Breast epithelium (tissue), 4 donors: ENCODE data around the gene OR1A1. TPM values are rescaled to one million over a fixed set of nuclear protein-coding genes. Genes with fewer than 3 reads are reported as not detected.
"Not testable (repeated sequence)": the region's sequence is repeated elsewhere in the genome, so short reads cannot be mapped to it uniquely, and the experiment has no call there.

ENCODE experiments used
- DNase-seq, 2 donors: peaks; one replicate each; pipeline ENCODE4 v3.0.0-alpha.2; 2019; ENCODE audit warnings: low spot score in 2 of 2
- H3K27ac ChIP-seq, 2 donors: fragments of 200-600 bp; sonication (generic) in 1 of 2; one replicate each; pipeline ENCODE4 v1.5.1; 2016 to 2019; ENCODE audit warnings: mild to moderate bottlenecking in 1 of 2
- H3K27me3 ChIP-seq, 2 donors: fragments of 200-600 bp; sonication (generic) in 1 of 2; one replicate each; pipeline versions ENCODE4 v1.5.1 to v1.6.0; 2017 to 2019; ENCODE audit warnings: control low read depth in 1 of 2, mild to moderate bottlenecking in 1 of 2
- H3K36me3 ChIP-seq: fragments of 200-600 bp; one replicate; pipeline ENCODE4 v1.5.1; 2019
- H3K4me1 ChIP-seq, 2 donors: fragments of 200-600 bp; sonication (generic); one replicate each; pipeline ENCODE4 v1.5.1; 2016 to 2019; ENCODE audit warnings: control low read depth in 1 of 2
- H3K4me3 ChIP-seq, 3 donors: fragments of 200-600 bp; sonication (generic); 1 replicate in 2 of 3; 2 replicates in 1 of 3; pipeline ENCODE4 v1.5.1; 2016 to 2019; ENCODE audit warnings: mild to moderate bottlenecking in 3 of 3, moderate library complexity in 2 of 3
- H3K9me3 ChIP-seq, 2 donors: fragments of 200-600 bp; sonication (generic) in 1 of 2; one replicate each; pipeline ENCODE4 v1.5.1; 2016 to 2019; ENCODE audit warnings: control low read depth in 1 of 2
- POLR2A ChIP-seq: fragments of 450-650 bp; IDR thresholded peaks from one replicate; pipeline ENCODE4 v1.6.1; 2016; ENCODE audit warnings: antibody characterized with exemption, mild to moderate bottlenecking, moderate library complexity
- POLR2AphosphoS5 ChIP-seq, 3 donors: sonication (generic); formaldehyde crosslinking; IDR thresholded peaks; one replicate each; pipeline ENCODE4 v1.6.1; 2017; ENCODE audit warnings: antibody characterized with exemption in 3 of 3
- intact Hi-C: fragments of 100-400 bp; cut with DNase I; formaldehyde crosslinking; loops from one replicate; pipeline ENCODE4 v1.15.1; 2023; ENCODE audit warnings: low total_unique reads
- total RNA-seq, 3 donors: library from RNA; depleted of rRNA; stranded (reverse); fragments of >200 nt; gene quantifications; one replicate each; pipeline ENCODE4 v1.1.0, GENCODE V29; 2016
- TF ChIP-seq, protein P1 (sequence below), 3 donors: fragments of 450-650 bp; IDR thresholded peaks; one replicate each; pipeline ENCODE4 v1.5.1; 2016 to 2017; ENCODE audit warnings: antibody characterized with exemption in 3 of 3, mild to moderate bottlenecking in 3 of 3, moderate library complexity in 3 of 3

Gene OR1A1
- total RNA-seq, 3 donors from 2014 or later = not detected

DNA sequence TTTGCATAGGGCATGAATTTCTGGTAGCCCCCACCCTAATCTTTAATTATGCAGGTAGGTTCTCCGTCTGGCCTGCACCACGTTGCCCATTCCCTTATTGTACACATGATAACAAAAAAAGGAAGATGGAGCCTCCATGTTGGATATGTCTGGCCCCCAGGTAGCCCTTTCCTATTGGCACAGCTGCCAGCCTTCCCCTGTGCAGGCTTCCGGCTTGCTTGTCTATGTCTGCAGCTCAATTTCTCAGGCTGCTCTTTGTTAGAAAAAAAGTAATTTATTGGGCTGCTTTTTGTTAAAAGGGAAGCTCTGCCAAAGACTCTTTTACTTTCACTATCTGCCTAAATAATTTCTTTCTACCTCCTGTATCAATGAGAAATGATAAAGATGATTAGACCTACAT is 5.5 kb downstream of the OR1A1 start:
- Histone ChIP-seq H3K9me3 (peaks cover 0 to 6% of the 10 kb centered on the region in 2 donors), H3K27me3 (peaks cover 0 to 8% of the 10 kb centered on the region in 2 donors), H3K36me3 (no peaks in the 10 kb centered on the region), H3K27ac (no peak overlapping the region), H3K4me1 (no peaks in the 10 kb centered on the region), H3K4me3 (no peak overlapping the region)
- intact Hi-C loops = no loop called here
- DNase-seq = no peak
- TF ChIP-seq POLR2A = no peak
- TF ChIP-seq POLR2AphosphoS5 (IDR thresholded peaks at IDR 0.05) = no peak
- TF ChIP-seq, protein P1, sequence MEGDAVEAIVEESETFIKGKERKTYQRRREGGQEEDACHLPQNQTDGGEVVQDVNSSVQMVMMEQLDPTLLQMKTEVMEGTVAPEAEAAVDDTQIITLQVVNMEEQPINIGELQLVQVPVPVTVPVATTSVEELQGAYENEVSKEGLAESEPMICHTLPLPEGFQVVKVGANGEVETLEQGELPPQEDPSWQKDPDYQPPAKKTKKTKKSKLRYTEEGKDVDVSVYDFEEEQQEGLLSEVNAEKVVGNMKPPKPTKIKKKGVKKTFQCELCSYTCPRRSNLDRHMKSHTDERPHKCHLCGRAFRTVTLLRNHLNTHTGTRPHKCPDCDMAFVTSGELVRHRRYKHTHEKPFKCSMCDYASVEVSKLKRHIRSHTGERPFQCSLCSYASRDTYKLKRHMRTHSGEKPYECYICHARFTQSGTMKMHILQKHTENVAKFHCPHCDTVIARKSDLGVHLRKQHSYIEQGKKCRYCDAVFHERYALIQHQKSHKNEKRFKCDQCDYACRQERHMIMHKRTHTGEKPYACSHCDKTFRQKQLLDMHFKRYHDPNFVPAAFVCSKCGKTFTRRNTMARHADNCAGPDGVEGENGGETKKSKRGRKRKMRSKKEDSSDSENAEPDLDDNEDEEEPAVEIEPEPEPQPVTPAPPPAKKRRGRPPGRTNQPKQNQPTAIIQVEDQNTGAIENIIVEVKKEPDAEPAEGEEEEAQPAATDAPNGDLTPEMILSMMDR (IDR thresholded peaks at IDR 0.05) = no peak

DNA sequence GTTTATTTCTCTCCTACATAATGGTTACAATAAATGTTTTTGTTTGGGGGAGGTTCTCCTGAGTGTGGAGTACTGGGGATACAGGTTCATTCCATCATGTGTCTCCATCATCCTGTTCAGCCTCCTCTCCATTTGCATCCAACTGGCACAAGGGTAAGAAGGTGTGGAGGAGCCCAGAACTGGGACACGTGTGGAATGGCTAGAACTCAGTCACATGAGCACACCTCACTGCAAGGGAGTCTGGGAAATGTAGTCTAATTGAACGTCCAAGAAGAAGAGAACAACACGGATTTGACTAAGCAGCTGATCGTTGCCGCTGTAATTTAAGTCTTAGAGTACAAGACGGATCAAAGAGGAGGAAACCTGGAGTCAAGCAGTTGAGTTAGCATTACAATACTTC is 6.1 kb downstream of the OR1A1 start:
- no peak overlapping the region for H3K4me3 ChIP-seq
- H3K4me1 ChIP-seq = no peaks in the 10 kb centered on the region
- H3K9me3 ChIP-seq = peaks cover 0 to 11% of the 10 kb centered on the region in 2 donors
- no peak for TF ChIP-seq POLR2AphosphoS5 (IDR thresholded peaks at IDR 0.05)
- TF ChIP-seq POLR2A = no peak
- TF ChIP-seq, protein P1 (IDR thresholded peaks at IDR 0.05) = no peak
- H3K27me3 ChIP-seq = peaks cover 0 to 8% of the 10 kb centered on the region in 2 donors
- H3K36me3 ChIP-seq = no peaks in the 10 kb centered on the region
- DNase-seq = no peak
- H3K27ac ChIP-seq = no peak overlapping the region
- intact Hi-C loops = no loop called here

DNA sequence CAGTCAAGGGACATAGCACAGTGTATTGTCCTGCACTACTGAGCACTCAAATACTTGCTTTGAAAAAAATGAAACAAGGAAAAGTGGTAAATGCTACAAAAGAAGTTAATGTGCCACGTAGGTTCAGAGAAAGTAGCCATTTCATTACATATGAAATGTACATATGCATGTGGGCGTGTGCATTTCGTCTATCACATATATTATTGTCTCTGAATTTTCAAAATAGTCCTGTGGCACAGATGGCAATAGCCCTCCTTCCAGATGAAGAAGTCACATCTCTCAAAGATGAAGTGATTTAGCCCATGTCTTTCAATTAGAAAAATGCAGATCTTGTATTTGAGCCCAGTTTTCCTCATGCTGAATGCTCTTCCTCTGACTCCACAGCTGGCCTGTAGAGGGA is 12.5 kb downstream of the OR1A1 start:
- DNase-seq, intact Hi-C loops, H3K4me3 ChIP-seq, H3K4me1 ChIP-seq, H3K27me3 ChIP-seq, H3K27ac ChIP-seq, H3K36me3 ChIP-seq: not testable (repeated sequence)
- H3K9me3 ChIP-seq = peaks cover 0 to 11% of the 10 kb centered on the region in 2 donors

DNA sequence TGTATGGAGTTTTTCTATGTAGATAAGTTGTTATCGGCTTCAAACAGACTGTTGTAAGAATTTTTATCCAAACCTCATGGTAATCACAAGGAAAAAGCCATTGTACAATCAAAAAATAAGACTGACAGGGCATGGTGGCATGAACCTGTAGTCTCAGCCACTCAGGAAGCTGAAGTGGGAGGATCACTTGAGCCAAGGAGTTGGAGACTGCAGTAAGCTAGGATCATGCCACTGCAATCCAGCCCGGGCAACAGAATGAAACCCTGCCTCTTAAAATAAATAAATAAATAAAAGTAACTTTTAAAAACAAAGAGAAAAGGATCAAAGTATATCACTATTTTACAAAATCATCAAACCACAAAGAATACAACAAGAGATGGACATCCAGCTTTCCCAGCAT is 14.4 kb downstream of the OR1A1 start:
- Histone ChIP-seq H3K4me3 (no peak overlapping the region), H3K36me3 (no peaks in the 10 kb centered on the region), H3K4me1 (no peaks in the 10 kb centered on the region), H3K9me3 (peaks cover 0 to 11% of the 10 kb centered on the region in 2 donors), H3K27me3 (no peaks in the 10 kb centered on the region), H3K27ac (no peak overlapping the region)
- DNase-seq = no peak
- intact Hi-C loops = no loop called here
- TF ChIP-seq POLR2AphosphoS5 (IDR thresholded peaks at IDR 0.05) = no peak
- TF ChIP-seq POLR2A = no peak
- TF ChIP-seq, protein P1 (IDR thresholded peaks at IDR 0.05) = no peak

DNA sequence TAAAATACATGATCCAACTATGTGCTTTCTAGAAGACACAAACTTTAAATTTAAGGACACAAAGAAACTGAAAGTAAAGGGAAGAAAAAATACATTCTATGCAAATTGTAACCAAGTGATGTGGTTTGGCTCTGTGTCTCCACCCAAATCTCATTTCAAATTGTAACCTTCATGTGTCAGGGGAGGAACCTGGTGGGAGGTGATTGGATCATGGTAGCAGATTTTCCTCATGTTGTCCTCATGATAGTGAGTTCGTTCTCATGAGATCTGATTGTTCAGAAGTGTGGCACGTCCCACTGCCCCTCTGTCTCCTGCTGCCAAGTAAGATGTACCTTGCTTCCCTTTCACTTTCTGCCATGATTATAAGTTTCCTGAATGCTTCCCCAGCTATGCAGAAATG is 15.0 kb downstream of the OR1A1 start:
- intact Hi-C loops = no loop called here
- Histone ChIP-seq H3K27ac (no peak overlapping the region), H3K4me3 (no peak overlapping the region), H3K4me1 (no peaks in the 10 kb centered on the region), H3K9me3 (peaks cover 0 to 7% of the 10 kb centered on the region in 2 donors), H3K27me3 (no peaks in the 10 kb centered on the region), H3K36me3 (no peaks in the 10 kb centered on the region)
- TF ChIP-seq POLR2A (no peak), POLR2AphosphoS5 (IDR thresholded peaks at IDR 0.05) (no peak)
- TF ChIP-seq, protein P1 (IDR thresholded peaks at IDR 0.05) = no peak
- DNase-seq = no peak

DNA sequence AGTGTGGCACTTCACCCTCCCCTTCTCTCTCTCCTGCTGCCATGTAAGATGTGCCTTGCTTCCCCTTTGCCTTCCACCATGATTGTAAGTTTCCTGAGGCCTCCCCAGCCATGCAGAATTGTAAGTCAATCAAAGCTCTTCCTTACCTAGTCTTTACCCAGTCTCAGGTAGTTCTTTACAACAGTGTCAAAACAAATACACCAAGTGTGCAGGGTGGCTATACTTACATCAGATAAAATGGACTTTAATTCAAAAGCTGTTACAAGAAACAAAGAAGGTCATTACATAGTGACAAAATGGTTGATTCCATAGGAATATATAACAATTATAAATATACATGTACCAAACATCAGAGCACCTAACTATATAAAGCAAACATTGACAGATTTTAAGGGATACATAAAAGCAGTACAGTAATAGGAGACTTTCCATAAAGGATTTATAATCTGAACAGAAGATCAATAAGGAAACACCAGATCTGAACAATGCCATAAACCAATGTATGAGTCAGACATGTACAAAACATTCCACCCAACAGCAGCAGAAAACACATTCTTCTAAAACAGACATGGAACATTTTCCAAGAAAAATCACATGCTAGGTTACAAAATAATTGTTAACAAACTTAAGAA is 17.4 kb downstream of the OR1A1 start:
- H3K27me3 ChIP-seq, H3K36me3 ChIP-seq, H3K4me1 ChIP-seq, H3K4me3 ChIP-seq, H3K27ac ChIP-seq, H3K9me3 ChIP-seq, intact Hi-C loops, DNase-seq: not testable (repeated sequence)

DNA sequence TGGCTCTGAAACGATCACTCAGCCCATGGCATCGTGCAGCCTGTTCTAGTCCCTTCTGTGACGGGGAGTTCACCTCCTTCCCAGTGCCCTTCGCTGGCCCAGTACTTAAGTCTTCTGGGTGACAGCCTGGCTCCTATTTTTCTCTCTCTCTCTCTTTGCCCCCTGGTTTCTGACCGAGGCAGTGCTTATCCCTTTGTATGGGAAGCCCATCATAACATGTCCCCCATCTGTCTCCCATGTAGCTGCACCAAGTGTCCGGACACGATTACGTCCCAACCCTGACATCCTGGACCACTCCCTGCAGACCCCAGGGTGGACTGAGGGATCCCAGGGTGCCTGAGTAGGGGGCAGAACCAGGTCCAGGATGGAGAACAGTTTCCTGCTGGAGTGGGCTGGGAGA is 24.8 kb downstream of the OR1A1 start:
- intact Hi-C loops, H3K27ac ChIP-seq: not testable (repeated sequence)

DNA sequence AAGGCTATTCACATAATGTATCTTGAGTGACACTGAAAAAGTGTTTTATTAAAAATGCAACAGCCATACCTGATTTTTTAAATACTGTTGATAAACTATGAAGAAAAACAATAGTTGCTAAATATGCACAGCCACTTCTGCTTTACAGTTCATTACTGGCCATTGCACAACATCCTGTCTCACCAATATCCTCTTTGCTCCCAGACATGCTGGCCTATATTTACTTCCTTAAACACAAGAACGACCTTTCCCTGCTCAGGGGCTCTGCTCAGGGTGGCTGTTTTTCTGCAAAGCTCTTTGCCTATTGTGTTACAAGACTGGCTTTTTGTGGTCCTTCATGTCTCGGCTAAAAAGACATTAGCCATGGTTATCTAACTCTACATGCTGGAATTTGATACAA is 31.2 kb downstream of the OR1A1 start:
- DNase-seq, intact Hi-C loops: not testable (repeated sequence)

More for the DNA sequence above, 24.8 kb downstream of the OR1A1 start:
- not testable (repeated sequence) for H3K4me1 ChIP-seq, DNase-seq, H3K9me3 ChIP-seq, H3K36me3 ChIP-seq, H3K27me3 ChIP-seq, H3K4me3 ChIP-seq

DNA sequence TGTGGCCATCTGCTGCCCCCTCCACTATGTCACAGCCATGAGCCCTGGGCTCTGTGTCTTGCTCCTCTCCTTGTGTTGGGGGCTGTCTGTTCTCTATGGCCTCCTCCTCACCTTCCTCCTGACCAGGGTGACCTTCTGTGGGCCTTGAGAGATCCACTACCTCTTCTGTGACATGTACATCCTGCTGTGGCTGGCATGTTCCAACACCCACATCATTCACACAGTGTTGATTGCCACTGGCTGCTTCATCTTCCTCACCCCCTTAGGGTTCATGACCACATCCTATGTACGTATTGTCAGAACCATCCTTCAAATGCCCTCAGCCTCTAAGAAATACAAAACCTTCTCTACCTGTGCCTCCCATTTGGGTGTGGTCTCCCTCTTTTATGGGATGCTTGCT is 33.6 kb downstream of the OR1A1 start:
- DNase-seq, H3K27ac ChIP-seq, H3K36me3 ChIP-seq, H3K9me3 ChIP-seq, intact Hi-C loops, H3K4me3 ChIP-seq, H3K27me3 ChIP-seq, H3K4me1 ChIP-seq: not testable (repeated sequence)

More for the DNA sequence above, 31.2 kb downstream of the OR1A1 start:
- not testable (repeated sequence) for H3K4me1 ChIP-seq, H3K36me3 ChIP-seq, H3K9me3 ChIP-seq, H3K27me3 ChIP-seq, H3K4me3 ChIP-seq, H3K27ac ChIP-seq
